HepG2 (cell line): ENCODE measurements around the gene COG4. TPM values are rescaled to one million over a fixed set of nuclear protein-coding genes. Genes with fewer than 3 reads are reported as not detected.

ENCODE experiments used
- AHDC1 ChIP-seq: sonication (generic); formaldehyde crosslinking; IDR thresholded peaks from 2 replicates; pipeline ENCODE4 v1.5.1; 2020; ENCODE audit warnings: mild to moderate bottlenecking, missing genetic modification reagents, borderline replicate concordance
- NFIB ChIP-seq: sonication (generic); formaldehyde crosslinking; IDR thresholded peaks from 2 replicates; pipeline ENCODE4 v1.9.0; 2021; ENCODE audit warnings: missing genetic modification reagents, mild to moderate bottlenecking, borderline replicate concordance
- THAP11 ChIP-seq: IDR thresholded peaks from 2 replicates; pipeline ENCODE4 v1.6.1; 2016; ENCODE audit warnings: missing biosample characterization, missing genetic modification reagents
- ZBTB40 ChIP-seq, 2 experiments: fragments of 450-650 bp in 1 of 2; sonication (generic) in 1 of 2; formaldehyde crosslinking in 1 of 2; IDR thresholded peaks; 2 replicates each; pipeline versions ENCODE4 v1.6.1 to v1.8.0; 2016 to 2022; ENCODE audit warnings: antibody characterized with exemption in 1 of 2, mild to moderate bottlenecking in 1 of 2, missing genetic modification reagents in 1 of 2
- ZMYM3 ChIP-seq: sonication (generic); formaldehyde crosslinking; IDR thresholded peaks from 2 replicates; pipeline ENCODE4 v1.5.1; 2020; ENCODE audit warnings: mild to moderate bottlenecking, missing genetic modification reagents
- ZNF562 ChIP-seq: sonication (generic); formaldehyde crosslinking; IDR thresholded peaks from 2 replicates; pipeline ENCODE4 v1.8.0; 2022; ENCODE audit warnings: missing genetic modification reagents, borderline replicate concordance
- ZNF672 ChIP-seq: sonication (generic); formaldehyde crosslinking; IDR thresholded peaks from 2 replicates; pipeline ENCODE4 v1.8.1; 2022; ENCODE audit warnings: missing genetic modification reagents
- polyA plus RNA-seq, 8 experiments: library from polyadenylated mRNA; depleted of rRNA in 3 of 8; stranded (reverse) in 7 of 8; unstranded in 1 of 8; fragments of >200 nt; fragmentation: Illumina TruSeq in 4 of 8; extraction: Trizol in 4 of 8; gene quantifications; 2 replicates each; pipeline versions ENCODE4 v1.2.1 to v1.2.3, GENCODE V29; 2011 to 2016; ENCODE audit warnings: low read depth in 4 of 8, missing spikeins in 1 of 8, mixed read lengths in 1 of 8; ENCODE audit not compliant: insufficient read depth in 1 of 8
- total RNA-seq, 5 experiments: library from RNA; depleted of rRNA; stranded (reverse); fragments of >200 nt; fragmentation: Illumina TruSeq; extraction: Trizol; gene quantifications; 2 replicates each; pipeline ENCODE4 v1.2.3, GENCODE V29; 2016; ENCODE audit warnings: low read depth in 1 of 5
- TF ChIP-seq, protein P1 (sequence below): IDR thresholded peaks from 2 replicates; pipeline ENCODE4 v1.6.1; 2016; ENCODE audit warnings: missing biosample characterization, missing genetic modification reagents, low read depth
- TF ChIP-seq, protein P2 (sequence below): IDR thresholded peaks from 2 replicates; pipeline ENCODE4 v1.6.1; 2012; ENCODE audit warnings: low read depth, low read length, improper control_type of control experiment

The COG4 gene
- total and polyA plus RNA-seq, 2 of the 13 experiments (the other 11 are each of a cell fraction or from before 2014, with no cell fraction given), result 51.1 to 73.8 TPM

- TF ChIP-seq ZBTB40 (IDR thresholded peaks at IDR 0.05) (no peak), ZBTB40 (CRISPR knock-in tag; IDR thresholded peaks at IDR 0.05) (peak; percentile 54), ZMYM3 (CRISPR knock-in tag) (peak; percentile 70), AHDC1 (CRISPR knock-in tag) (no peak), ZNF562 (no peak), THAP11 (peak; percentile 99), ZNF672 (CRISPR knock-in tag) (no peak), NFIB (CRISPR knock-in tag) (no peak)
- TF ChIP-seq, protein P1, sequence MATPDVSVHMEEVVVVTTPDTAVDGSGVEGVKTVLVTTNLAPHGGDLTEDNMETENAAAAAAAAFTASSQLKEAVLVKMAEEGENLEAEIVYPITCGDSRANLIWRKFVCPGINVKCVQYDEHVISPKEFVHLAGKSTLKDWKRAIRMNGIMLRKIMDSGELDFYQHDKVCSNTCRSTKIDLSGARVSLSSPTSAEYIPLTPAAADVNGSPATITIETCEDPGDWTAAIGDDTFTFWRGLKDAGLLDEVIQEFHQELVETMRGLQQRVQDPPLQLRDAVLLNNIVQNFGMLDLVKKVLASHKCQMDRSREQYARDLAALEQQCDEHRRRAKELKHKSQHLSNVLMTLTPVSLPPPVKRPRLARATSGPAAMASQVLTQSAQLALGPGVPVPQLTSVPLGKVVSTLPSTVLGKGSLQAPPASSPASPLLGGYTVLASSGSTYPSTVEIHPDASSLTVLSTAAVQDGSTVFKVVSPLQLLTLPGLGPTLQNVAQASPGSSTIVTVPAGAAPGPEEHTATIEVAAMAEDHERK (CRISPR knock-in tag), result peak; percentile 92
- TF ChIP-seq, protein P2, sequence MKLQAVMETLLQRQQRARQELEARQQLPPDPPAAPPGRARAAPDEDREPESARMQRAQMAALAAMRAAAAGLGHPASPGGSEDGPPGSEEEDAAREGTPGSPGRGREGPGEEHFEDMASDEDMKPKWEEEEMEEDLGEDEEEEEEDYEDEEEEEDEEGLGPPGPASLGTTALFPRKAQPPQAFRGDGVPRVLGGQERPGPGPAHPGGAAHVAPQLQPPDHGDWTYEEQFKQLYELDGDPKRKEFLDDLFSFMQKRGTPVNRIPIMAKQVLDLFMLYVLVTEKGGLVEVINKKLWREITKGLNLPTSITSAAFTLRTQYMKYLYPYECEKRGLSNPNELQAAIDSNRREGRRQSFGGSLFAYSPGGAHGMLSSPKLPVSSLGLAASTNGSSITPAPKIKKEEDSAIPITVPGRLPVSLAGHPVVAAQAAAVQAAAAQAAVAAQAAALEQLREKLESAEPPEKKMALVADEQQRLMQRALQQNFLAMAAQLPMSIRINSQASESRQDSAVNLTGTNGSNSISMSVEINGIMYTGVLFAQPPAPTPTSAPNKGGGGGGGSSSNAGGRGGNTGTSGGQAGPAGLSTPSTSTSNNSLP, result no peak
Measured at GRCh38 chr16:70454222-70455034, 68.9 kb downstream of the COG4 start, which contains the start of gene FCSK (continued).
